Measurements from ENCODE around the gene PLCD3. TPM values are rescaled to one million over a fixed set of nuclear protein-coding genes. Genes with fewer than 3 reads are reported as not detected.

The PLCD3 gene
- total RNA-seq, 6 experiments from 2014 or later, result 77.2 to 112 (median 83.8) TPM

GRCh38 chr17:45138911-45139532 lies 6.7 kb upstream of the PLCD3 start:
- no peak for DNase-seq
- Mint-ChIP-seq H3K27me3 (ENCODE audit: insufficient read depth) (peaks cover 1% of the 10 kb centered on the region; the same call in 1 of the 2 replicates), H3K27ac (no peak overlapping the region), H3K9me3 (no peaks in the 10 kb centered on the region), H3K4me1 (ENCODE audit: low read depth) (peaks cover 13% of the 10 kb centered on the region; the same call in 1 of the 2 replicates), H3K36me3 (ENCODE audit: low read depth) (no peaks in the 10 kb centered on the region), H3K4me3 (no peak overlapping the region)
- no peak for TF ChIP-seq CTCF (IDR thresholded peaks at IDR 0.05)

DNA sequence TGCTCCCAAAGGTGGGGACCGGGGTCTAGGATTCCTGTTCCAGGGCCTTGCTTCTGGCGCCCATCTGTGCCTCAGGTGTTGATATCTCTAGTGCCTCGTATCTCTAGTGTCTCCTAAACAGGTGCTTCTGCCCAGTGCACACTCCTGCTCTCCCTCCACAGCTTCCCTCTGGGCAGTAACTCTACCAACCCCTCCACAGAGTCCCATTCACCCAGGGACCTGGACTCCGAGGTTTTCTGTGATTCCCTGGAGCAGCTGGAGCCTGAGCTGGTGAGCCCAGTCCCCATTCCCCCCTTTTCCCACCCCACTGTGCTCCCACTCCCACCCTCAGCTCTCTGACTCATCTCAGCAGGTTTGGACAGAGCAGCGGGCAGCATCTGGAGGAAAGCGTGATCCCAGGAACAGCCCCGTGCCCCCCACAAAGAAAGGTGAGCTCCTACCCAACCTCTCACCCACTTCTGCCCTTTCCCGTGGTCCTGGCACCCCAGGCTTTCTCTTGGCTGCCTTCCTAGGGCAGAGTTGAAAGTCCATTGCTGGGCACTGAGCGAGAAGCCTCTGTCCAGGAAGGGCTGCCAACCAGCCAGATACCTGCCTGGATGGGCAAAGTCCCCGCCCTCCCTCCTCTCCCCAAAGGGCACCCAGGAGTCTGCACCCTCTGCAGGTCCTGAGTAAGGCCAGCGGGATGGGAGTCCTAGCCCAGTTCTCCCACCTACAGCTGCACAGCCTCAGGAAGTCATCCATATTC lies 5.4 kb upstream of the PLCD3 start:
- Mint-ChIP-seq H3K36me3 (ENCODE audit: low read depth) (no peaks in the 10 kb centered on the region), H3K4me1 (ENCODE audit: low read depth) (peaks cover 12% of the 10 kb centered on the region), H3K4me3 (no peak overlapping the region), H3K27me3 (ENCODE audit: insufficient read depth) (peaks cover 1% of the 10 kb centered on the region; the same call in 1 of the 2 replicates), H3K9me3 (no peaks in the 10 kb centered on the region), H3K27ac (no peak overlapping the region)
- TF ChIP-seq CTCF (IDR thresholded peaks at IDR 0.05), result no peak
- no peak for DNase-seq

DNA sequence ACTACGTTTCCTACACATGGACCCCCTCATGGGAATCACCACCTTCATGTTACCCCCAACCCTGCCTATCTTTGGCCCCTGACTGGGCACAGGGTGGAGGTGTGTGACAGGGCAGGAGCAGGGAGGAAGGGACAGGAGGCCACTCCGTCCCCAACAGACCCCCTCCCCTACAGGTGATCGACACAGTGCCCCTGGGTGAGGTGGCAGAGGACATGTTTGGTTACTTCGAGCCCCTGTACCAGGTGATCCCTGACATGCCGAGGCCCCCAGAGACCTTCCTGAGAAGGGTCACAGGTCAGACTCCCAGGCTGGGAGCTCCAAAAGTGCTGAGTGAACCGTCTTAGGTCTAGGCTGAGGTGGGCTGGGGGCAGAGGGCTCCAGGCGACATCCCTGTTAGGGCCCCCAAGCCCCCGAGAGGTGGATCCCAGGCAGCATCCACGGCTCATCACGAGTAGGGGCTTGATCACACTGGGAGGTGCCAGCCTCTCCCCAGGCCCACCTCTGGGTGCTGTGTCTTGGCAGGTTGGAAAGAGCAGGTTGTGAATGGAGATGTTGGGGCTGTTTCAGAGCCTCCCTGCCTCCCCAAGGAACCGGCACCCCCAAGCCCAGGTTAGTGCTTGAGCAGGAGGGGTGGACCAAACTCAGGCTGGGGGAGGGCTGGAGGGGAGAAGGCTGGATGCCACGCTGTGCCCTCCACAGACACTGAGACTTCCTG lies 4.7 kb upstream of the PLCD3 start:
- DNase-seq, result no peak
- Mint-ChIP-seq H3K4me3 (no peak overlapping the region), H3K4me1 (ENCODE audit: low read depth) (peaks cover 12% of the 10 kb centered on the region), H3K27ac (no peak overlapping the region), H3K9me3 (no peaks in the 10 kb centered on the region), H3K27me3 (ENCODE audit: insufficient read depth) (peaks cover 1% of the 10 kb centered on the region; the same call in 1 of the 2 replicates), H3K36me3 (ENCODE audit: low read depth) (no peaks in the 10 kb centered on the region)
- no peak for TF ChIP-seq CTCF (IDR thresholded peaks at IDR 0.05)

- Mint-ChIP-seq H3K27ac (peak overlapping the region; percentile 68), H3K4me3 (peak overlapping the region; percentile 88), H3K36me3 (ENCODE audit: low read depth) (no peaks in the 10 kb centered on the region), H3K4me1 (ENCODE audit: low read depth) (peaks cover 16% of the 10 kb centered on the region), H3K27me3 (ENCODE audit: insufficient read depth) (peaks cover 1% of the 10 kb centered on the region; the same call in 1 of the 2 replicates), H3K9me3 (no peaks in the 10 kb centered on the region)
- TF ChIP-seq CTCF (IDR thresholded peaks at IDR 0.05), result no peak
- DNase-seq, result no peak
Observed at GRCh38 chr17:45135978-45136791, 3.9 kb upstream of the PLCD3 start.

All from HFFc6 (cell line).